GM18907 (cell line): ENCODE results near the gene PLD3.

Experiments used
- ATAC-seq: cut with Tn5 transposase; IDR thresholded peaks from one replicate; pipeline ENCODE4 v1.9.1; 2021; ENCODE audit warnings: mild to moderate bottlenecking, moderate library complexity; ENCODE audit not compliant: unreplicated experiment

The PLD3 gene

DNA sequence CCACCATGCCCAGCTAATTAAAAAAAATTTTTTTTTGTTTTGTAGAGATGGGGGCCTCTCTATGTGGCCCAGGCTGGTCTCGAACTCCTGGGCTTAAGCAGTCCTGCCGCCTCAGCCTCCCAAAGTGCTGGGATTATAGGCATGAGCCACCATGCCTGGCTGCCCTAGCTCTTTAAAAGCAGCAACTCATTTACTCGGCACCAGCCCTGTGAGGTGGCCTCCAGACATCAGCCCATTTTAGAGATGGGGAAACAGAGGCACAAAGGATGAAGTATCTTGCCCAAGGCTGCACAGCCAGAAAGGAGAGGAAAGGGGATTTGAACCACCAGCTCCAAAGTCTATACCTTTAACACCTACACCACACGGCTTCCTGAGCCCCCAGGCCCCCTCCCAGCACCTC, 64.4 kb downstream of the PLD3 start:
- ATAC-seq: no peak

DNA sequence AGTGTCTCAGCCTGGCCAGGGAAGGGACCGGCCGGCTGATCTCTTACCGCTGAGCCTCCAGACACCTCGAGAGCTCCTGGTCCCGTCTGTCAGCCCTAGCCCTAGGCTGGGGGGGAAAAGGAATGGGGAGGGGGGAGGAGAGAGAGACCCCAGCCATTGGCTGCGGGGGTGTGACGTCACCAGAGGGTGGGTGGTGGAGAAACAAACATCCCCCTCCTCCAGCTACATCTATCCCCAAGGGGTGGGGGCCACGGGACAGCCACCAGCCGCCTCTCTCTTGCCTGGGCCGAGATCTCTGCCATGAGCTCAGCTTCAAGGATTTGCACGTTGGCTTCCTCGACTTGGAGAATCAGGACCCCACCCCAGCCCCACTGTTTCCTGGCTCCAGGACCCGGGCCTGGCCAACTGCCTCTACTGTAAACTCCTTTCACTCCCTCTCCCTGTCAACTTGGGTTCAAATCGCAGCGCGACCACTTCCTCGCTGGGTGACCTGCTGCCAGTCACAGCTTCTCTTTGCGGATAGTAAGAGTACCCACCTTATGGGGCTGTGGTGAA, 64.9 kb downstream of the PLD3 start, which contains the start of gene PRX:
Gene PRX, minus strand, starts transcription at position 88 of the 555 bp plus-strand sequence. CDS start 5,446 bp downstream, outside the sequence.
- ATAC-seq: no peak

DNA sequence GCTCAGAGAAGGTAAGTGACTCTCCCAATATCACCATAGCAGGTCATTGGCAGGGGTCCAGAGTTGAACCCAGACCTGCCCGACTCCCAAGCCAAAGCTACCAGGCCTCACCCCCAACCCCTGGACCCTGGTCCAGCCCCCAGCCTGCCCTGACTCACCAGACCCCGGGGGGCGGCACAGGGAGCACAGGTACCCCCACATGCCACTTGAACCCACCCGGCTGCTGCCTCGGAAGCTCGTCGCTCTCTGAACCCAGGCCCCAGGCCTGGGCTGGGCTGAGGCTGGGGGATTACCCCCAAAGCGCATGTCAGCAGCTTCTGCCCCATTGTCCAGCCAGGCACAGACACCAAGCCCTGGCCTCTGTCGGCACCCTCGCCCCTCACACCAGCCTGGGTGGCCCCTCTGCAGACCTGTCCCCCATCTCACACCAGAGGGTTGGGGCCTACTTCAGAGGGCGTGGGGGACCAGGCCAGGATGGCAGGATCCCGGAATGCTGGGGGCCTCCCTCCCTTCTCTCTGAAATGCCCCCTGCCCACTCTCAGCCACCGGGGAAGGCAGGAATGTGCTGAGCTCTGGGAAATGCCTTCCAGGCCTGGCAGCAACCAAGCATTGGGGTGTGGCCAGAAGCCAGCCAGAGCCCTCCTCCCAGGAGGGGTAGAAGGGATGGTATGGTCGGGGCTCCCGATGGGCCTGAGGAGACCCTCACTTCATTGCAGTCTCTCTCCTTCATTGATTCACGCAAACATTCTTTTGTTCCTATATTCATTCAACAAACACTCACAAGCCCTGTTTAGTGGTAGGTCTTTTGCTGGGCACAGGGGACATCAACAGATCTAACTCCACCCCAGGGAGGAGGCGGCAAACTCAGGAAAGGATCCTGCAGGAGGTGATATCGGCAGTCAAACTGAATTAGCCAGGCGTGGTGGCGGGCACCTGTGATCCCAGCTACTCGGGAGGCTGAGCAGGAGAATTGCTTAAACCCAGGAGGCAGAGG, 66.3 kb downstream of the PLD3 start:
- no peak for ATAC-seq

DNA sequence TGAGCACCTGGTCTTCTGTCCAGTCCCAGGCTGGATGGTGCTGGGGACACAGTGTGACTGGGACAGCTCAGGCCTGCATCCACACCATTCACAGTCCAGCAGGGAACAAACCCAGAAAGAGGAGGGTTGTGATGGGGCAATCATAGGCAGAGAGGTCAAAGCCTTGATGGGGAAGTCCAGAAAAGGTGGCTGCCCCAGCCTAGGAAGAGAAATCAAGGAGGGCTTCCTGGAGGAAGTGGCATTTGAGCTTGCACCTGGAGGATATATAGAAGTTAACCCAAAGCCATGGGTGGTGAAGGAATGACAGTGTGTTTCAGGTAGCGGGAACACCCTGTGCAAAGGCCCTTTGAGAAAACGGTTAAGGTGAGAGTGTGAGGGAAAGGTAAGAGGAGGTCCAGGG, 67.3 kb downstream of the PLD3 start:
- ATAC-seq: no peak

DNA sequence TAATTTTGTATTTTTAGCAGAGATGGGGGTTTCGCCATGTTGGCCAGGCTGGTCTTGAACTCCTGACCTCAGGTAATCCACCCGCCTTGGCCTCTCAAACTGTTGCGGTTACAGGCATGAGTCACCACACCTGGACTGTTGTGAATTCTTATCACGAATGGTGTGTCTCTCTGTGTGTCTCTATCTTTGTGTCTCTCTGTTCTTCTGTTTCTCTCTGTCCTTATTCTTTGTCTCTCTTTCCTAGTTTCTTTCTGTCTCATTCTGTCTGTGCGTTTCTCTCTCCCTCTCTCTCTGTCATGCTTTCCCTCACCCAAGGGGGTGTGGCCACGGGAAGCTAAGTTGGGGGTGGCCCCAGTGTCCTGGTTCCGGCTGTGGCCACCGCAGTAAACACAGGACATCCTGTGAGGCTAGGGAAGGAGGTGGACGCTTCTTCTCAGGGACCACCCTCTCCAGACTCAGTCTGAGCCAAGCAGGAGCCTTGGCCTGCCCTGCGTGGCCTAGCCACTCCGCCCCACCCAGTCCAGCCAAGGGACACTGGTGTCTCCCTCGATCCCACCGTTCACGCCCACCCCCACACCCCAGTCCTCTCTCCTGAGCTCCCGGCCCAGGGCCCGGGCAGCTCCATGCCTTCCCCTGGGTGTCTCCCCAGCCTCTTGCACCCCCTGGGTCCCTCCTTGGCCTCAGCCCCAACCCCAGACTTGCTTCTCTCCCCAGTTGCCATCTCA, 68.6 kb downstream of the PLD3 start:
- ATAC-seq: no peak

DNA sequence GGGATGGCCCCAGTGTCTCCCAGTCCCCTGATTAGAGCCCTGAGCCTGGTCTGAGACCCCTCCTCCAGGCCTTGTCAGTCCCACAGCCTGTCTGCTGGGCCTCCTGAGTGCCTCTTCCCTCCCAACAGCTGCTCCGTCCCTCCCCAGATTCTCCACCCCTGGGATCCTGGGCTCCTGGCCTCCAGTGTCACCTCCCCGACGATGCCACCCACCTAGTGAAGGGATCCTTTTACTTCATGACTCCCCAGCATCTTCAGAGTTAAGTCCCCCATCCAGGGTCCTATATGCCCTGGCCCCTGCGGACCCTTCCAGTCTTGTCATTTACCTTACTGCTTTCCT, 69.1 kb downstream of the PLD3 start:
- no peak for ATAC-seq

DNA sequence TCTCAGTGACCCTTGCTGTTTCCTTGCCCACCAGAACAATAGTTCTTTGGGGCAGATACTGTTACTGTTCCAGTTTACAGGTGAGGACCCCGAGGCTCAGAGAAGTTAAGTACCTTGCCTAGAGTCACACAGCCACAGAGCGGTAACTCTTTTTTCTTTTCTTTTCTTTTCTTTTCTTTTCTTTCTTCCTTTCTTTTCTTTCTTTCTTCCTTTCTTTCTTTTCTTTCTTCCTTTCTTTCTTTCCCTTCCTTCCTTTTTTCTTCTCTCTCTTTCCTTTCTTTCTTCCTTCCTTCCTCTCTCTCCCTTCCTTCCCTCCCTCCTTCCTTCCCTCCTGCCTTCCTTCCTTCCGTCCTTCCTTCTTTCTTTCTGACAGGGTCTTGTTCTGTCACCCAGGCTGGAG, 69.5 kb downstream of the PLD3 start:
- no peak for ATAC-seq

DNA sequence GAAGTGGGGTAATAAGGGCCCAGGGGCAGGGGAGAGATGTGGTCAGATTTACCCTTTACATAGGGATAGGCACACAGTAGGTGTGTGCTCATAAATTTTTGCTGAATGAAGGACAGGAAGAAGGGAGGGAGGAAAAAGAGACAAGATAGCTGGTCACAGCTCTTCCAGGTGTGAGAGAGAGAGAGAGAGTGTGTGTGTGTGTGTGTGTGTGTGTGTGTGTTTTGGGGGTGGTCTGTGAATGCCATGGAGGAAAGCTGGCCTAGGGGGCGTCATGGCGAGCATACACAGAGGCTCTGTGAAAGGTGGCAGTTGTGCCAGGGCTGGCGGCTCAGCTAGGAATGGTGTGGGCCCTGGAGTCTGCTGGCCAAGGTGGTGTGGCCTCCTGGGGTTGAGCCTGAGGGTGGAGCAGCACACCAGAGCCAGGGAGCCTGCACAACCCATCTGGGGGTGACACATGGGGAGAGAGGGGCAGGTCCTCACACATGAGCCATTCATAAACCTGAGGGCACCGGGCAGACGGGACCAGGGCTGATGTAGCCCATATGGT, 70.6 kb downstream of the PLD3 start:
- no peak for ATAC-seq

DNA sequence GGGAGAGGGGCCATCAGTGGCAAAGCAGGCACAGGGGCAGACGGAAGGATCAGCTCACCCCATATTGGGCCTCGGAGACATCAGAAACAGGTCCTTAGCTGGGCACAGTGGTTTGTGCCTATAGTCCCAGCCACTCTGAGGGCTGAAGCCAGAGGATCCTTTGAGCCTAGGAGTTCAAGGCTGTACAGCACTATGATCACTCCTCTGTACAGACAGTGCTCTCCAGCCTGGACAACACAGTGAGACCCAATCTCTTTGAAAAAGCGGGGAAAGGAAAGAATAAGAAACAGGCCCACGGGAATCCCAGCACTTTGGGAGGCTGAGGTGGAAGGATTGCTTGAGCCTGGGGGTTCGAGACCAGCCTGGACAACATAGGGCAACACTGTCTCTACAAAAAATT, 71.3 kb downstream of the PLD3 start:
- ATAC-seq: no peak

DNA sequence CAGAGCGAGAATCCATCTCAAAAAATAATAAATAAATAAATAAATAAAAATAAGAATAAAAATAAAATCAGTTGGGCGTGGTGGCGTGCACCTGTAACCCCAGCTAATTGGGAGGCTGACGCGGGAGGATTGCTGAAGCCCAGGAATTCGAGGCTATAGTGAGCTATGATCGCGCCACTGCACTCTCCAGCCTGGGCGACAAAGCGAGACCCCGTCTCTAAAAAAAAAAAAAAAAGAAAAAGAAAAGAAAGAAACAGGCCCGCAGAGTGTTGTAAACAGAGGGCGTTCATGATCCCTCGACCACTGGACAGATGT, 71.9 kb downstream of the PLD3 start:
- ATAC-seq: no peak

DNA sequence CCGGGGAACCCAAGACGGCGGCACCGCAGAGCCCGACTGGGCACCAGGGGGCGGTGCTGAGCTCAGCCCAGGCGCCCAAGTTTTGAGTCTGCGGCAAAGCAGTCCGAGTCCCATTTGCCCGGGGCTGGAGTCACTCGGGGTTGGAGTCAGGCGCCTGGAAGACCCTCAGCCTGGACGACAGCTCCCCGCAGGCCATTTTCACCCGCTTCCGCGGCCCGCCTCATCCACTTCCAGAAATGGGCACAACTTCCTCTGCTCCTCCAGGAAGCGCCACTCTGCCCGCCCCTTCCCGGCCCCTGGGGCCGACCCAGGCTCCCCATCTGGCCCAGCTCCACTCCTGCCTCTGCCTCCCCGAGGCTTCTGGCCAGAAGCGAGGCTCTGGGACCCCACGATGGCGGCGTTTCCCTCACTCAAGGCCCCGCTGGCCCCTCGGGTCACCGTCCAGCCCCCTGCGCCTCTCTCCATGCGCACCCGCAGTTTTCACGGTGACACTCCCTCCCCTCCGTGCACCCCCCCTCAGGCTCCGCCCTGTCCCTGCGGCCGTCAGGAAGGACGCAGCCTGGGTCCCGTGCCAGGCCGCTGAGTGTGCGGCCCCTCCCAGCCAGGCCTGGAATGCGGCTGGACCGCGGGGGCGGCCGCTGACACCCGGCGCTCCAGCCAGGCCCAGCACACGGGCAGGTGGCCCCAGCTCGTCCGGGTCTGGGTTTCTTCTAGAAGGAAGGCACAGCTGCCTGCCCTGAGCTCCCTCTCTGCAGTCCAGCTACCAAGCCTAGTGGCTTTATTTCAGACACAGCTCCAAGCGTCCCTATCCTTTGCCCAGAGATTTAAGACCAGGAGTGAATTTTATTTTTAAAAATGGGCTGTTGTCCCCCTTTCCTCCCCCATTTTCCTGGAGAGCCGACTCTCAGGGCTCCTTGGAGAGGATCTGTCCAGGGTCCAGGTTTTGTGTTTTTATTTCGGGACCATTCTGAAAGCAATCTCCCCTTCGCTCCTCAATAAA, 72.6 kb downstream of the PLD3 start:
- ATAC-seq: peak; percentile 39

DNA sequence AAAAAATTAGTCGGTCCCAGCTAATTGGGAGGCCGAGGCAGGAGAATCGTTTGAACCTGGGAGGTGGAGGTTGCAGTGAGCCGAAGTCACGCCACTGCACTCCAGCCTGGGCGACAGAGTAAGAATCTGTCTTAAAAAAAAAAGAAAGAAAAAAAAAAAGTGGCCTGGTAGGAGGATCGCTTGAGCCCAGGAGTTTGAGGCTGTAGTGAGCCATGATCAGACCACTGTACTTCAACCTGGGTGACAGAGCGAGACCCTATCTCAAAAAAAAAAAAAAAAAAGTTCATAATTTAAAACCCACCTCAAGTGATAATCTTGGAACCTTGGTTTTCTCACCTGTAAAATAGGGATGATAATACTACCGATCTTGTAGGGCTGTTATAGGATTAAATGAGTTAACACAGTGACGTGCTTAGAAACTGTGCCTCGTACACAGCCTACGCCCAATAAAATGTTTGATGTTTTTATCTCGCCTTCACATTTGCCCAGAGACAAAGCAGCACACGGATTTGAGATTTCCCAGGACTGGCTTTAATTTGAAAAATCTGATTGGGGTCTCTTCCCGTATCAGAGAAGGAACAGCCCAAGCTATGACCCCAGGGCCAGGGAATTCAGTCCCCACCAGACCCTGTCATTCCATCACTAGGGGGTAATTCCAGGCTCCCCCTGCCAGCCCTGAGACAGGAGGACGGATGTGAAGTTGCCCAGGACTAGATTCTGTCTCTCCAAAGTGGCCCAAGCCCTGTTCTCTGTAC, 73.7 kb downstream of the PLD3 start:
- ATAC-seq: no peak

DNA sequence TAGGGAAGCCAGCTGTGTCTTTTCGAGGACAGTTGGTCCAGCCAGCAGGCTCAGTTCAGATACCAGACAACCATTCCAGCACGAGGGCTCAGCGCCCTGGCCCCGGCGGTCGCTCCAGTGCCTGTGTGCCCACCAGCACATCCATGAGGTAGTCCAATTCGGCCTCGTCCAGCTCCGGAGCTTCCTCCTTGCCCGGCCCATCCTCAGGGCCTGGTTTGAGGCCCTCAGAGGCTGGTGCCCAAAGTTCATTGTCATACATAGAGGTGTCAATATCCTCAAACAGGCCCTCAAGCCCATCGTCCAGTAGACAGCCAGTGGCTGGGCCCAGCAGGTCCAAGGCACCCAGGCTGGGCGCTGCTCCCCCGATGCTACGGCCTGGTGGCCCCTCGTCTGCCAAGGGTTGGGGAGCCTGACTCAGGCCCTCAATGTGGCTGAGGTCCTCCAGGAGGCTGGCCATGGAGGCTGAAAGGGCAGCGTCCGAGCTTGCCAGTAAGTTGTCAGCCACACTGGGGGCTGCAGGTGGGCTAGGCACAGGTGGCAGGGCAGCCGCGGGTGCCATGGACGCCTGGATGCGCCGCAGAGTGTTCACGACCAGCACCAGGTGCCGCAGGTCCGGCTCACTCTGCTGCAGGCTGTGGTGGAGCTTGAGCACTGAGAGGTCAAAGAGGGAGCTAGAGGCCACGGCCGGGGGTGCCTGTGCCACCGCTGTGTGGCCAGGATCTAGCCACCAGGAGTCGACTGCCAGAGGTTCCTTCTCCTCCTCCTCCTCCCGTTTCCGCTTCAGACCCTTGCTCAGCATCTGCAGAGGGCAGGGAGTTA, 74.5 kb downstream of the PLD3 start:
- no peak for ATAC-seq

DNA sequence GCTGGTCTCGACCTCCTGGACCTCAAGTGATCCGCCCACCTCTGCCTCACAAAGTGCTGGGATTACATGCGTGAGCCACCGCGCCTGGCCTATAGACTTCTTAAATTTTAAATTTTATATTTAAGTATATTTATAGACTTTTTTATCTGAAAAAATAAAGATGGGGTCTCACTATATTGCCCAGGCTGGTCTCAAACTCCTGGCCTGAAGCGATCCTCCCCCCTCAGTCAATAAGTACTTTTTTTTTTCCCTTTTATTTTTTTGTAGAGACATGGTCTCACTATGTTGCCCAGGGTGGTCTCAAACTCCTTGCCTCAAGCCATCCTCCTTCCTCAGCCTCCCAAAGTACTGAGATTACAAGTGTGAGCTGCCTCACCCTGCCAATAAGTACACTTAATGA, 75.4 kb downstream of the PLD3 start:
- ATAC-seq: no peak

DNA sequence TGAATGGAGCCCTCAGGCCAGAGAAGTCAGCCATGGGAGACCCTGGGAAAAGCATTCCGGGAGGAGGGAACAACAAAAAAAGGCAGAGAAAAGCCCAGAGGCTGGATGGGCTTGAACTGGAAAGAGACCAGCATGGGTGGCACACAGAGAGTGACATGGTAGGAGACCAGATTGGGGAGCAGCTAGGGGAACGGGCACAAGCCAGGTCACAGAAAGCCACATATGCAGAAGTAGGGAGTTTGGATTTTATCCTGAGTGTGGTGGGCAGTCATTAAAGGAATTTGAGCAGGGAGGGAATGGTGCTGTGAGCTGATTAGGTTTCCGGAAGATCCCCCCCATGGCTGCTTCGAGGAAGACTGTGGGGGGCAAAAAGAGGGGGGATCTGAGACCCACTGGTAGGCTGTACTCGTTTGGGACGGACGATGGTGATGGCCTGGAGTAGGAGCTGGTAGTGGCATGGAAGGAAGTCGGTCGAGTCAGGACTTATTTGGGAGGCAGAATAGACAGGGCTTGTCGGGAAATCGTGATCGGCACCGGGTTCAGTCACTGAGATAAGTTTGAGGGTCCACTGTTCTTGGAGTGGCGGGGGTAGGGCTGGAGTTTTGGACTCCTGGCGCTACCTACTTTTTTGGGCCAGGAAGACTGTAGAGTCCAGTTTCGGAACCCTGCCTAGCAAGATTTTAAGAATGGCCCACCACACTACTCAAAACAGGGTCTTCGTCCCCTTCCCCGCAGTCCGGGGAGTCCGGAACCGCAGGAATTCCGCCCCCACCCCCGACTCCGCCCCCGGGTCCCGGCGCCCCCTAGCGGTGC, 76.3 kb downstream of the PLD3 start:
- peak; percentile 2 for ATAC-seq

DNA sequence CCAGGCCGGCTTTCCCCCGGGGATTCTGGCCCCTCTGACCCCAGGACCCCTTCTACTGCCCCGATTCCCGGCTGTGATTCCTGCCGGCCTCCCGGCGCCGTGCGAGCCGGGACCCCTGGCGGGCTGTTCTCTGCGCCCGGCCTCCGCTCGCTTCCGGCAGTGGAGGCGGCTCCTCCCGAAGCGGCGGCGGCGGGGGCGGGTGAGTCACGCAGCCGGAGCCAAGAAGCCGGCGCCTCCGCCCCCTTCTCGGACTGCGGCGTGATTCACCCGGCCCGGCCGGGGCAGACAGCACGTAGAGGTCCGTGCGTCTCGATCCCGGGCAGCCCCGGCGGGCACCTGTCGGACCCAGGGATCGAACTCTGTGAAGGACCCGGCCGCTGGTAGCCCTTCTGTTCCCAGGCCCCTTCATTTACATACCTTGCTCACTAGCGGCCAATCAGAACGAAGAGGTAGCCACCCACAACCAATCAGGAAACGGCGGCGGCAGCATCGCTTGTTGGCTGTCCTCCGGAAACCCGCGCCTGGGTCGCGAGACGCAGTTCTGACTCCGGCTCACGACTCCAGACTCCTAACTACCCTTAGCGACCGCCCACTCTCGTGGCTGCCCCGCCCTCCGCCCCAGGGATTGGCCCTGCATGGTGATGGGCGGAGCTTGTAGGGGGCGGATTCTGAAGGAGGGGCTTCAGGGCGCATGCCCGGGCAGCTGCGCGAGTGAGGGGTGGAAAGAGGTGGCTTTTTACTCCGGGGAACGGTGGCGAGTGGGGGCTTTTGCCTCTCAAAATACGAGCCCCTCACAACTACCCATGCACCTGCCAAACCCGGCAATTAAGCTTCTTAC, 77.2 kb downstream of the PLD3 start, which contains the start of gene SERTAD1:
Gene SERTAD1, minus strand, starts transcription at position 543 of the 838 bp plus-strand sequence. CDS start 2,446 bp downstream, outside the sequence.
- ATAC-seq: peak; percentile 86
